ENCODE measurements around the gene TLE2.

GRCh38 chr19:2997720-2998119, 31.4 kb downstream of the TLE2 start:
- TF ChIP-seq POLR2AphosphoS5 (IDR thresholded peaks at IDR 0.05), result no peak
- TF ChIP-seq, protein P1, sequence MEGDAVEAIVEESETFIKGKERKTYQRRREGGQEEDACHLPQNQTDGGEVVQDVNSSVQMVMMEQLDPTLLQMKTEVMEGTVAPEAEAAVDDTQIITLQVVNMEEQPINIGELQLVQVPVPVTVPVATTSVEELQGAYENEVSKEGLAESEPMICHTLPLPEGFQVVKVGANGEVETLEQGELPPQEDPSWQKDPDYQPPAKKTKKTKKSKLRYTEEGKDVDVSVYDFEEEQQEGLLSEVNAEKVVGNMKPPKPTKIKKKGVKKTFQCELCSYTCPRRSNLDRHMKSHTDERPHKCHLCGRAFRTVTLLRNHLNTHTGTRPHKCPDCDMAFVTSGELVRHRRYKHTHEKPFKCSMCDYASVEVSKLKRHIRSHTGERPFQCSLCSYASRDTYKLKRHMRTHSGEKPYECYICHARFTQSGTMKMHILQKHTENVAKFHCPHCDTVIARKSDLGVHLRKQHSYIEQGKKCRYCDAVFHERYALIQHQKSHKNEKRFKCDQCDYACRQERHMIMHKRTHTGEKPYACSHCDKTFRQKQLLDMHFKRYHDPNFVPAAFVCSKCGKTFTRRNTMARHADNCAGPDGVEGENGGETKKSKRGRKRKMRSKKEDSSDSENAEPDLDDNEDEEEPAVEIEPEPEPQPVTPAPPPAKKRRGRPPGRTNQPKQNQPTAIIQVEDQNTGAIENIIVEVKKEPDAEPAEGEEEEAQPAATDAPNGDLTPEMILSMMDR (IDR thresholded peaks at IDR 0.05), result no peak
- TF ChIP-seq POLR2A (IDR thresholded peaks at IDR 0.05), result no peak

All from suprapubic skin (tissue), 4 donors.